Erythroblast (primary cell): ENCODE data around the gene FAM13A.

Experiments
- DNase-seq, 2 experiments: peaks; one replicate each; lab custom pipeline; 2025; lab: John Stamatoyannopoulos, UW
- GATA1 ChIP-seq: IDR thresholded peaks from 2 replicates; pipeline ENCODE4 v1.6.1; 2011; ENCODE audit warnings: low read depth, mild to moderate bottlenecking, control low read depth, low read length, moderate library complexity
- POLR2A ChIP-seq: IDR thresholded peaks from 2 replicates; pipeline ENCODE4 v1.6.1; 2011; ENCODE audit warnings: mild to moderate bottlenecking, low read length

FAM13A gene

GRCh38 chr4:88971536-88971935 is 85.4 kb downstream of the FAM13A start:
- TF ChIP-seq POLR2A, result no peak
- TF ChIP-seq GATA1, result no peak
- DNase-seq, result no peak

GRCh38 chr4:88969746-88970145 is 87.2 kb downstream of the FAM13A start:
- no peak for DNase-seq
- TF ChIP-seq POLR2A (no peak), GATA1 (no peak)

- no peak for TF ChIP-seq GATA1
- no peak for TF ChIP-seq POLR2A
- DNase-seq, result no peak
Observed at GRCh38 chr4:88969271-88969670, 87.7 kb downstream of the FAM13A start.

GRCh38 chr4:88967883-88968331 is 89.1 kb downstream of the FAM13A start:
- no peak for TF ChIP-seq GATA1
- no peak for DNase-seq

GRCh38 chr4:88965053-88965452 is 91.9 kb downstream of the FAM13A start:
- TF ChIP-seq GATA1 (no peak), POLR2A (no peak)
- DNase-seq, result peak in 1 of 2 experiments; percentile 22

- peak in 1 of 2 experiments; percentile 40 for DNase-seq
Observed at GRCh38 chr4:88964450-88964849, 92.5 kb downstream of the FAM13A start.

DNA sequence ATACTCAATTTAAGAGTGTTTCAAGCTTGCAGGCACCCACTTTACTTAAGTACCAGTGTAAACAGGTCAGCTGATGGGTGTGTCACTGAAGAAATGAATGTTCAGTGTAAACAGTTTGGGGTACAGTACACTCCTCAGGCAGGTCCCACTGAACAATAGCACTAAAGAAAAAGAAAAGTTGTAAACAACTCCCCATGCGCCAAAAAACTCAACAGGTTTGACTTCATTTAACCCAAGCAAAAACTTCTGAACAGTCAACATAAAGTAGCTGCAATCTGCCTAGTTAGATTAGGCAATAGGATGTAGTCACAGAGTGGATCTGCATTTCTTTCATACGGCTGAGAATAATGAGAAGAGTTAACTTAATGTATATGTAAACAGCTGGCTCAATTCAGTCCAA is 93.2 kb downstream of the FAM13A start:
- DNase-seq, result peak; percentile 13 to 52
- TF ChIP-seq POLR2A (no peak), GATA1 (no peak)

More at GRCh38 chr4:88964450-88964849, 92.5 kb downstream of the FAM13A start:
- TF ChIP-seq GATA1 (no peak), POLR2A (no peak)

- TF ChIP-seq GATA1, result no peak
- TF ChIP-seq POLR2A, result no peak
- DNase-seq, result peak in 1 of 2 experiments; percentile 30
Observed at GRCh38 chr4:88962396-88962795, 94.6 kb downstream of the FAM13A start.

DNA sequence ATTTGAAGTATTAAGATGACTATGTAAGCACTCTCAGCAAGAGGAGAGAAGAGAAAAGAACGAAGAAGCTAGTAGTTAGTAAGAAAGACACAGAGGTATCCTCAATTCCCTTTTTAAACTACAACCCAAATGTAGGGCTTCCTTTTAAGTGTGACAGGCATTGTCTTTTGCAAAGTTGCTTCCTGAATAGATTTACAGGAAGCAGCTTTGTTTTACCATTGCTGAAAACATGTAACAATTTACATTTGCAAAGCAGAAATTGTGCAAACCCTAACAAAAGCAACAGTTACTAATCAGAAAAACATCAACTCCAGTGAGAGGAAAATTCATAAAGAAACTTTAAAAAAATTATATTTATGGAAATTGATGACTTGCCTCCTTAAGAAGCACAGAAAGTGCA is 96.4 kb downstream of the FAM13A start:
- TF ChIP-seq POLR2A (no peak), GATA1 (no peak)
- no peak for DNase-seq

- DNase-seq, result no peak
- TF ChIP-seq POLR2A, result no peak
- TF ChIP-seq GATA1, result no peak
Observed at GRCh38 chr4:88958080-88958479, 98.9 kb downstream of the FAM13A start.

DNA sequence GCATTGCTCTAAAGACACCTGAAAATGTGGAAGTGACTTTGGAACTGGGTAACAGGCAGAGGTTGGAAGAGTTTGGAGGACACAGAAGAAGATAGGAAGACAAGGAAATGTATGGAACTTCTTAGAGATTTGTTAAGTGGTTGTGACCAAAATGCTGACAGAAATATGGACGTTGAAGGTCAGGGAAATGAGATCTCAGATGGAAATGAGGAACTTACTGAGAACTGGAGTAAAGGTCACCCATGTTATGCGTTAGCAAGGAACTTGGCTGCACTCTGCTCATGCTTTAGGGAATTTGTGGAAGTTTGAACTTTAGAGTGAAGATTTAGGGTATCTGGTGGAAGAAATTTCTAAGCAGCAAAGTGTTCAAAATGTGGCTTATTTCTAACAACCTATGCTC is 99.4 kb downstream of the FAM13A start:
- DNase-seq, result no peak
- TF ChIP-seq POLR2A (no peak), GATA1 (no peak)

GRCh38 chr4:88955580-88956380 is 101.2 kb downstream of the FAM13A start:
- TF ChIP-seq POLR2A (no peak), GATA1 (no peak)
- no peak for DNase-seq

- TF ChIP-seq POLR2A, result no peak
- no peak for TF ChIP-seq GATA1
- no peak for DNase-seq
Observed at GRCh38 chr4:88953400-88953799, 103.6 kb downstream of the FAM13A start.

DNA sequence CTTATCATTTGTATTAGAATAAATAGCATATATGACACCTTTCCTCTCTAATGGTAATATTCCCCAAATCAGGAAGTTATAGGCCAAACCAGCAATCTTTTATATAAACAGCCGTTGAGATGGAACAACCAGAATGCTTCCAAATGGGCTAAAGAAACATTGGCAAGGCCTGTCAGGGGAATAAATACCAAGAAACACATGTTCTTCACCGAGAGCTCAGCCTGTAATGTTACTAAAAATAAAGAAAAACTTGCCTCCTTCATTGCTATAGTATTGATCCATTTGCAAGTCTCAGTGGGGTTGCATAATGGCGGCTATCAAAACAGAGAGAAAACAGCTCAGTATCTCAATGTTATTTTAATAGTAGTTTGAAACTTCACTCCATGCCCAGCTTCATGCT is 104.9 kb downstream of the FAM13A start:
- DNase-seq, result no peak
- TF ChIP-seq POLR2A (no peak), GATA1 (no peak)

DNA sequence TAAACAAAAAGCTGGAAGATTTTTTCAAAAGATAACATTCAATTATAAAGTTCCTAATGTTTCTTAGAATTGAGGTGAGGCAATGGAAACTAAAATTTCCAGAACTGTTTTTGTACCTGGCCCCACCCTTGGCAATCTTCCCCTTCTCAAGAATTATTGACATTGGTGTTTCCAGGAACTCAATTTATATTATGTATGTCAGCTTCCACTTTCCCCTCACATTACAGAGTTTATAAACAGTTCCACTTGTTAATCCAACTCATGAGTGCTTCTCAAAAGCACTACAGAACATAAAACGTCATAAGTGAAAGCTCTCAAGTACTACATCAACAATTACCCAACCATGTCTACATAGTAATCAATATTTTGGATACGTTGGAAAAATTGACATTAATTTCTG is 107.4 kb downstream of the FAM13A start:
- peak; percentile 13 to 16 for DNase-seq
- TF ChIP-seq GATA1 (no peak), POLR2A (no peak)
